Spinal cord (tissue), 10 donors: ENCODE measurements around the gene VTA1. TPM values are rescaled to one million over a fixed set of nuclear protein-coding genes. Genes with fewer than 3 reads are reported as not detected.
"Not testable (repeated sequence)": the region's sequence is repeated elsewhere in the genome, so short reads cannot be mapped to it uniquely, and the experiment has no call there.

ENCODE experiments used
- DNase-seq, 6 donors: peaks; one replicate each; pipeline versions ENCODE4 v3.0.0 to v3.0.0-alpha.2; 2013 to 2015; ENCODE audit warnings: low spot score in 6 of 6, low read depth in 4 of 6
- H3K27ac ChIP-seq: one replicate; pipeline ENCODE4 v1.5.1; 2013; ENCODE audit warnings: low read depth, low read length, control low read depth
- H3K27me3 ChIP-seq: one replicate; pipeline ENCODE4 v1.6.1; 2013; ENCODE audit warnings: low read length; ENCODE audit not compliant: control insufficient read depth, insufficient read depth
- H3K36me3 ChIP-seq: one replicate; pipeline ENCODE4 v1.6.1; 2013; ENCODE audit warnings: low read length; ENCODE audit not compliant: control insufficient read depth, insufficient read depth
- H3K4me1 ChIP-seq: one replicate; pipeline ENCODE4 v1.6.1; 2013; ENCODE audit warnings: low read length; ENCODE audit not compliant: control insufficient read depth, insufficient read depth
- H3K4me3 ChIP-seq: one replicate; pipeline ENCODE4 v1.5.1; 2013; ENCODE audit warnings: low read depth, low read length, control low read depth
- H3K9me3 ChIP-seq: one replicate; pipeline ENCODE4 v1.6.1; 2013; ENCODE audit warnings: low read length; ENCODE audit not compliant: control insufficient read depth, insufficient read depth
- WGBS: methylation state at CpG from one replicate; pipeline ENCODE4 v1.1.5; 2013; ENCODE audit warnings: missing lambda C conversion rate; ENCODE audit not compliant: insufficient coverage; 5-methylcytosine and 5-hydroxymethylcytosine counted together
- polyA plus RNA-seq, 2 donors: library from polyadenylated mRNA; unstranded; fragments of 120-200 nt; gene quantifications; one replicate each; pipeline ENCODE4 v1.2.1, GENCODE V29; 2013; ENCODE audit not compliant: insufficient read length in 2 of 2
- total RNA-seq, 2 donors: library from RNA; depleted of rRNA in 1 of 2; stranded (reverse); fragments of 120-200 nt in 1 of 2; fragments of >200 nt in 1 of 2; gene quantifications; one replicate each; pipeline versions ENCODE4 v1.2.3 to v1.2.4, GENCODE V29; 2013 to 2014
- donor health status: healthy.

Gene VTA1
- total and polyA plus RNA-seq, 4 donors = 59.8 to 102 (median 88.4) TPM

- not testable (repeated sequence) for H3K27ac ChIP-seq, H3K4me1 ChIP-seq, H3K27me3 ChIP-seq, H3K4me3 ChIP-seq, H3K9me3 ChIP-seq, H3K36me3 ChIP-seq
- WGBS = 31% methylated on average over 10 of the region's 12 CpGs
- DNase-seq = peak in 3 of 6 donors; percentile 2 to 78 (median 54)
Measured at GRCh38 chr6:142232206-142233044, 85.4 kb downstream of the VTA1 start.

- 84% methylated on average over 4 of the region's 8 CpGs for WGBS
- no peak for DNase-seq
Measured at GRCh38 chr6:142233945-142234682, 87.1 kb downstream of the VTA1 start.

GRCh38 chr6:142235272-142235671 is 88.2 kb downstream of the VTA1 start:
- no peaks in the 10 kb centered on the region for H3K9me3 ChIP-seq
- 44% methylated on average over 2 of the region's 3 CpGs for WGBS
- H3K36me3 ChIP-seq = no peaks in the 10 kb centered on the region
- H3K27ac ChIP-seq = no peak overlapping the region
- no peaks in the 10 kb centered on the region for H3K27me3 ChIP-seq
- peak in 1 of 6 donors; percentile 8 for DNase-seq
- H3K4me3 ChIP-seq = no peak overlapping the region
- peaks cover 6% of the 10 kb centered on the region for H3K4me1 ChIP-seq

More at GRCh38 chr6:142233945-142234682, 87.1 kb downstream of the VTA1 start:
- Histone ChIP-seq H3K27ac (no peak overlapping the region), H3K36me3 (no peaks in the 10 kb centered on the region), H3K9me3 (no peaks in the 10 kb centered on the region), H3K4me3 (no peak overlapping the region), H3K4me1 (peaks cover 6% of the 10 kb centered on the region), H3K27me3 (no peaks in the 10 kb centered on the region)

DNA sequence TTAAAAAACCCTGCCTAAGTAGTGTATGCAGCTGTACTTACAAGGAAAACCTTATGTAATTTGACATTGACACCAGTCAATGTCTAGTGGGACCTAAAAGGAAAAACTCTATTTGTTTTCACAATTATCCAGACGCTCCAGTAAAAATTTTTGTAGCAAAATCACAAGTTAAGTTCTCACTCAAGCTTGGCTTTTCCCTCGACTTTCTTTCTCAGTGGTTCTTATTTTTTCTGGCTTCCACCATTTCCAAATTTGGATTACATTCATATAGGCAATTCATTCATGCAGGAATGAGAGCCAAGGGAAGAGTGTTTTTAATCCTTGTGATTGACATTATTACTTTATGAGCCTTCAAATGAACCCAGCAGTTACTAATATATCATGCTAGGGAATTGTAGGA is 88.7 kb downstream of the VTA1 start:
- H3K27ac ChIP-seq = no peak overlapping the region
- H3K27me3 ChIP-seq = no peaks in the 10 kb centered on the region
- no peaks in the 10 kb centered on the region for H3K36me3 ChIP-seq
- peaks cover 6% of the 10 kb centered on the region for H3K4me1 ChIP-seq
- no peaks in the 10 kb centered on the region for H3K9me3 ChIP-seq
- DNase-seq = peak in 1 of 6 donors; percentile 56
- 67% methylated on average over 1 of the region's 2 CpGs for WGBS
- H3K4me3 ChIP-seq = no peak overlapping the region

- WGBS = no CpG with 5 or more reads among the region's 4 CpGs
- Histone ChIP-seq H3K4me1 (peaks cover 6% of the 10 kb centered on the region), H3K27me3 (no peaks in the 10 kb centered on the region), H3K9me3 (no peaks in the 10 kb centered on the region), H3K27ac (no peak overlapping the region), H3K4me3 (no peak overlapping the region), H3K36me3 (no peaks in the 10 kb centered on the region)
- DNase-seq = peak in 1 of 6 donors; percentile 26
Measured at GRCh38 chr6:142236691-142237090, 89.6 kb downstream of the VTA1 start.

- Histone ChIP-seq H3K9me3 (no peaks in the 10 kb centered on the region), H3K4me3 (no peak overlapping the region), H3K4me1 (no peaks in the 10 kb centered on the region), H3K27me3 (no peaks in the 10 kb centered on the region), H3K27ac (no peak overlapping the region), H3K36me3 (no peaks in the 10 kb centered on the region)
- no peak for DNase-seq
- no CpG with 5 or more reads among the region's 3 CpGs for WGBS
Measured at GRCh38 chr6:142238881-142239280, 91.8 kb downstream of the VTA1 start.

- Histone ChIP-seq H3K27me3 (no peaks in the 10 kb centered on the region), H3K36me3 (no peaks in the 10 kb centered on the region), H3K9me3 (no peaks in the 10 kb centered on the region), H3K4me3 (no peak overlapping the region), H3K4me1 (no peaks in the 10 kb centered on the region), H3K27ac (no peak overlapping the region)
- DNase-seq = peak in 1 of 6 donors; percentile 32
- no CpG with 5 or more reads among the region's 4 CpGs for WGBS
Measured at GRCh38 chr6:142240179-142240578, 93.1 kb downstream of the VTA1 start.

DNA sequence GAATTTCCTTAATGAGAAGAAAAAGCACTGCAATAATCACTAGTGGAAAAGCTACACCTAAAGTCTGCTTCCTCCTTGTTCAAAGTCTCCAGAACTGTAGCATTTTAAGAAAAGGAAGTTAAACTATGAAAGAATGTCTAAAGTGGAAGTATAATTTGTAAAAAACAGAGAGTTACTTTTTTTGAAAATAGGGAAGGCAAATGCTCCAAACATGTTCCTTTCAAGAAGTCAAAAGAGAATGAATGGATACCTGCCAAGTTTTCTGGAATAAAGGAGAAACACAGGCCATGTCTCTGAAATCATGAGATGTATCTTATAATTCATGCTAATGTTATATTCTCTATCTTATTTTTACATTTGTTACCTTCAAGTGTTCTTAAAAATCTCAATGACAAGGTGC is 94.0 kb downstream of the VTA1 start:
- no peak for DNase-seq
- Histone ChIP-seq H3K27ac (no peak overlapping the region), H3K4me1 (no peaks in the 10 kb centered on the region), H3K9me3 (no peaks in the 10 kb centered on the region), H3K27me3 (no peaks in the 10 kb centered on the region), H3K4me3 (no peak overlapping the region), H3K36me3 (no peaks in the 10 kb centered on the region)

- H3K4me1 ChIP-seq = no peaks in the 10 kb centered on the region
- no peak overlapping the region for H3K4me3 ChIP-seq
- H3K27ac ChIP-seq = no peak overlapping the region
- no CpG with 5 or more reads among the region's 4 CpGs for WGBS
- no peaks in the 10 kb centered on the region for H3K36me3 ChIP-seq
- DNase-seq = no peak
- no peaks in the 10 kb centered on the region for H3K9me3 ChIP-seq
- H3K27me3 ChIP-seq = no peaks in the 10 kb centered on the region
Measured at GRCh38 chr6:142242269-142242668, 95.2 kb downstream of the VTA1 start.

- Histone ChIP-seq H3K27me3 (no peaks in the 10 kb centered on the region), H3K9me3 (no peaks in the 10 kb centered on the region), H3K36me3 (no peaks in the 10 kb centered on the region), H3K4me3 (no peak overlapping the region), H3K4me1 (no peaks in the 10 kb centered on the region), H3K27ac (no peak overlapping the region)
- WGBS = 94% methylated on average over 6 of the region's 6 CpGs
- no peak for DNase-seq
Measured at GRCh38 chr6:142246960-142247359, 99.9 kb downstream of the VTA1 start.
